HepG2 (cell line): Measurements from ENCODE around the gene OTUD4. TPM values are rescaled to one million over a fixed set of nuclear protein-coding genes. Genes with fewer than 3 reads are reported as not detected.

Experiments
- BCL6 ChIP-seq: IDR thresholded peaks from 2 replicates; pipeline ENCODE4 v1.6.1; 2016; ENCODE audit warnings: missing genetic modification reagents, missing compliant biosample characterization
- CSRNP2 ChIP-seq: sonication (generic); formaldehyde crosslinking; conservative IDR thresholded peaks from 2 replicates; pipeline ENCODE4 v1.8.0; 2022; ENCODE audit warnings: low read depth, missing genetic modification reagents
- DMTF1 ChIP-seq: sonication (generic); formaldehyde crosslinking; IDR thresholded peaks from 2 replicates; pipeline ENCODE4 v1.4.0; 2020; ENCODE audit warnings: mild to moderate bottlenecking, missing genetic modification reagents
- KDM1A ChIP-seq: IDR thresholded peaks from 2 replicates; pipeline ENCODE4 v1.6.1; 2016; ENCODE audit warnings: missing compliant biosample characterization
- MAFK ChIP-seq, 2 experiments: IDR thresholded peaks in 1 of 2; conservative IDR thresholded peaks in 1 of 2; 2 replicates each; pipeline ENCODE4 v1.6.1; 2011; ENCODE audit warnings: improper control_type of control experiment in 2 of 2, low read length in 2 of 2
- MTF1 ChIP-seq: sonication (generic); formaldehyde crosslinking; IDR thresholded peaks from 2 replicates; pipeline ENCODE4 v1.5.0; 2020; ENCODE audit warnings: missing genetic modification reagents
- NFE2L1 ChIP-seq: sonication (generic); formaldehyde crosslinking; IDR thresholded peaks from 2 replicates; pipeline ENCODE4 v1.4.0; 2020; ENCODE audit warnings: missing genetic modification reagents, mild to moderate bottlenecking, borderline replicate concordance
- SOX13 ChIP-seq, 3 experiments: fragments of 450-650 bp in 1 of 3; sonication (generic) in 1 of 3; formaldehyde crosslinking in 1 of 3; IDR thresholded peaks in 2 of 3; conservative IDR thresholded peaks in 1 of 3; 2 replicates each; pipeline versions ENCODE4 v1.5.0 to v1.6.1; 2016 to 2020; ENCODE audit warnings: antibody characterized with exemption in 1 of 3, mild to moderate bottlenecking in 1 of 3, missing compliant biosample characterization in 1 of 3, missing genetic modification reagents in 1 of 3, moderate library complexity in 1 of 3
- SP1 ChIP-seq, 2 experiments: fragments of 450-650 bp in 1 of 2; sonication (generic) in 1 of 2; formaldehyde crosslinking in 1 of 2; IDR thresholded peaks; 2 replicates each; pipeline versions ENCODE4 v1.4.0 to v1.6.1; 2016 to 2020; ENCODE audit warnings: missing genetic modification reagents in 1 of 2
- SP2 ChIP-seq: sonication (generic); formaldehyde crosslinking; IDR thresholded peaks from 2 replicates; pipeline ENCODE4 v1.5.1; 2020; ENCODE audit warnings: mild to moderate bottlenecking, missing genetic modification reagents
- ZBTB33 ChIP-seq: sonication (generic); formaldehyde crosslinking; IDR thresholded peaks from 2 replicates; pipeline ENCODE4 v1.4.0; 2020; ENCODE audit warnings: missing genetic modification reagents
- ZNF543 ChIP-seq: sonication (generic); formaldehyde crosslinking; IDR thresholded peaks from 2 replicates; pipeline ENCODE4 v1.4.0; 2020; ENCODE audit warnings: mild to moderate bottlenecking, missing genetic modification reagents
- ZNF746 ChIP-seq: sonication (generic); formaldehyde crosslinking; IDR thresholded peaks from 2 replicates; pipeline ENCODE4 v1.8.0; 2022; ENCODE audit warnings: mild to moderate bottlenecking, missing genetic modification reagents
- ZNF768 ChIP-seq: sonication (generic); formaldehyde crosslinking; IDR thresholded peaks from 2 replicates; pipeline ENCODE4 v1.4.0; 2020; ENCODE audit warnings: missing genetic modification reagents
- ZNF781 ChIP-seq: sonication (generic); formaldehyde crosslinking; IDR thresholded peaks from 2 replicates; pipeline ENCODE4 v1.5.1; 2020; ENCODE audit warnings: borderline replicate concordance, mild to moderate bottlenecking, missing genetic modification reagents; ENCODE audit errors: not compliant biosample characterization
- polyA plus RNA-seq, 8 experiments: library from polyadenylated mRNA; depleted of rRNA in 3 of 8; stranded (reverse) in 7 of 8; unstranded in 1 of 8; fragments of >200 nt; fragmentation: Illumina TruSeq in 4 of 8; extraction: Trizol in 4 of 8; gene quantifications; 2 replicates each; pipeline versions ENCODE4 v1.2.1 to v1.2.3, GENCODE V29; 2011 to 2016; ENCODE audit warnings: low read depth in 4 of 8, missing spikeins in 1 of 8, mixed read lengths in 1 of 8; ENCODE audit not compliant: insufficient read depth in 1 of 8
- total RNA-seq, 5 experiments: library from RNA; depleted of rRNA; stranded (reverse); fragments of >200 nt; fragmentation: Illumina TruSeq; extraction: Trizol; gene quantifications; 2 replicates each; pipeline ENCODE4 v1.2.3, GENCODE V29; 2016; ENCODE audit warnings: low read depth in 1 of 5
- TF ChIP-seq, protein P1 (sequence below): sonication (generic); formaldehyde crosslinking; conservative IDR thresholded peaks from 2 replicates; pipeline ENCODE4 v1.4.0; 2020; ENCODE audit warnings: missing genetic modification reagents
- TF ChIP-seq, protein P2 (sequence below): sonication (generic); formaldehyde crosslinking; IDR thresholded peaks from 2 replicates; pipeline ENCODE4 v1.4.0; 2020; ENCODE audit warnings: mild to moderate bottlenecking, missing genetic modification reagents
- TF ChIP-seq, protein P3 (sequence below): sonication (generic); formaldehyde crosslinking; IDR thresholded peaks from 2 replicates; pipeline ENCODE4 v1.4.0; 2020; ENCODE audit warnings: mild to moderate bottlenecking, missing genetic modification reagents

Gene OTUD4
- total and polyA plus RNA-seq, 2 of the 13 experiments (the other 11 are each of a cell fraction or from before 2014, with no cell fraction given): 16.1 to 18.0 TPM

- TF ChIP-seq CSRNP2: no peak
- no peak for TF ChIP-seq ZBTB33
- no peak for TF ChIP-seq NFE2L1 (CRISPR knock-in tag)
- TF ChIP-seq ZNF543 (CRISPR knock-in tag): no peak; the same call in 1 of the 2 replicates
- TF ChIP-seq SOX13 (IDR thresholded peaks at IDR 0.05): no peak
- TF ChIP-seq SOX13 (CRISPR knock-in tag; conservative IDR thresholded peaks at IDR 0.05 in 1 of 2, IDR thresholded peaks at IDR 0.05 in 1 of 2): no peak
- no peak for TF ChIP-seq ZNF746 (CRISPR knock-in tag)
- TF ChIP-seq, protein P1, sequence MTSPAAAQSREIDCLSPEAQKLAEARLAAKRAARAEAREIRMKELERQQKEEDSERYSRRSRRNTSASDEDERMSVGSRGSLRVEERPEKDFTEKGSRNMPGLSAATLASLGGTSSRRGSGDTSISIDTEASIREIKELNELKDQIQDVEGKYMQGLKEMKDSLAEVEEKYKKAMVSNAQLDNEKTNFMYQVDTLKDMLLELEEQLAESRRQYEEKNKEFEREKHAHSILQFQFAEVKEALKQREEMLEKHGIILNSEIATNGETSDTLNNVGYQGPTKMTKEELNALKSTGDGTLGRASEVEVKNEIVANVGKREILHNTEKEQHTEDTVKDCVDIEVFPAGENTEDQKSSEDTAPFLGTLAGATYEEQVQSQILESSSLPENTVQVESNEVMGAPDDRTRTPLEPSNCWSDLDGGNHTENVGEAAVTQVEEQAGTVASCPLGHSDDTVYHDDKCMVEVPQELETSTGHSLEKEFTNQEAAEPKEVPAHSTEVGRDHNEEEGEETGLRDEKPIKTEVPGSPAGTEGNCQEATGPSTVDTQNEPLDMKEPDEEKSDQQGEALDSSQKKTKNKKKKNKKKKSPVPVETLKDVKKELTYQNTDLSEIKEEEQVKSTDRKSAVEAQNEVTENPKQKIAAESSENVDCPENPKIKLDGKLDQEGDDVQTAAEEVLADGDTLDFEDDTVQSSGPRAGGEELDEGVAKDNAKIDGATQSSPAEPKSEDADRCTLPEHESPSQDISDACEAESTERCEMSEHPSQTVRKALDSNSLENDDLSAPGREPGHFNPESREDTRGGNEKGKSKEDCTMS (CRISPR knock-in tag): no peak
- TF ChIP-seq ZNF768 (CRISPR knock-in tag): no peak
- no peak for TF ChIP-seq MTF1 (CRISPR knock-in tag)
- TF ChIP-seq MAFK (conservative IDR thresholded peaks at IDR 0.05 in 1 of 2, IDR thresholded peaks at IDR 0.05 in 1 of 2; ENCODE audit: low read length in 2 of 2): peak; percentile 33 to 69; a peak in 3 of 4 replicates
- peak; percentile 9 for TF ChIP-seq ZNF781 (CRISPR knock-in tag)
- TF ChIP-seq, protein P2, sequence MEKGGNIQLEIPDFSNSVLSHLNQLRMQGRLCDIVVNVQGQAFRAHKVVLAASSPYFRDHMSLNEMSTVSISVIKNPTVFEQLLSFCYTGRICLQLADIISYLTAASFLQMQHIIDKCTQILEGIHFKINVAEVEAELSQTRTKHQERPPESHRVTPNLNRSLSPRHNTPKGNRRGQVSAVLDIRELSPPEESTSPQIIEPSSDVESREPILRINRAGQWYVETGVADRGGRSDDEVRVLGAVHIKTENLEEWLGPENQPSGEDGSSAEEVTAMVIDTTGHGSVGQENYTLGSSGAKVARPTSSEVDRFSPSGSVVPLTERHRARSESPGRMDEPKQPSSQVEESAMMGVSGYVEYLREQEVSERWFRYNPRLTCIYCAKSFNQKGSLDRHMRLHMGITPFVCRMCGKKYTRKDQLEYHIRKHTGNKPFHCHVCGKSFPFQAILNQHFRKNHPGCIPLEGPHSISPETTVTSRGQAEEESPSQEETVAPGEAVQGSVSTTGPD (CRISPR knock-in tag): no peak
- no peak for TF ChIP-seq DMTF1 (CRISPR knock-in tag)
- TF ChIP-seq, protein P3, sequence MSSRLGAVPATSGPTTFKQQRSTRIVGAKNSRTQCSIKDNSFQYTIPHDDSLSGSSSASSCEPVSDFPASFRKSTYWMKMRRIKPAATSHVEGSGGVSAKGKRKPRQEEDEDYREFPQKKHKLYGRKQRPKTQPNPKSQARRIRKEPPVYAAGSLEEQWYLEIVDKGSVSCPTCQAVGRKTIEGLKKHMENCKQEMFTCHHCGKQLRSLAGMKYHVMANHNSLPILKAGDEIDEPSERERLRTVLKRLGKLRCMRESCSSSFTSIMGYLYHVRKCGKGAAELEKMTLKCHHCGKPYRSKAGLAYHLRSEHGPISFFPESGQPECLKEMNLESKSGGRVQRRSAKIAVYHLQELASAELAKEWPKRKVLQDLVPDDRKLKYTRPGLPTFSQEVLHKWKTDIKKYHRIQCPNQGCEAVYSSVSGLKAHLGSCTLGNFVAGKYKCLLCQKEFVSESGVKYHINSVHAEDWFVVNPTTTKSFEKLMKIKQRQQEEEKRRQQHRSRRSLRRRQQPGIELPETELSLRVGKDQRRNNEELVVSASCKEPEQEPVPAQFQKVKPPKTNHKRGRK (CRISPR knock-in tag): peak; percentile 7; the same call in 1 of the 2 replicates
- TF ChIP-seq BCL6 (CRISPR knock-in tag): no peak
- TF ChIP-seq SP1 (IDR thresholded peaks at IDR 0.05): no peak
- TF ChIP-seq SP1 (CRISPR knock-in tag; IDR thresholded peaks at IDR 0.05): no peak
- TF ChIP-seq KDM1A (CRISPR knock-in tag): no peak
- TF ChIP-seq SP2 (CRISPR knock-in tag): 0 out of 2 replicates have a peak, but pooled peaks have one; percentile 0
Measured at GRCh38 chr4:145098675-145099037, 81.7 kb downstream of the OTUD4 start (continued).
